ENCODE results near the gene UNC80.

UNC80 gene

GRCh38 chr2:209917154-209917771, 145.6 kb downstream of the UNC80 start:
- no peak for DNase-seq (ENCODE audit: low read depth)

- no peak for DNase-seq (ENCODE audit: low read depth)
Observed at GRCh38 chr2:209918251-209918650, 146.6 kb downstream of the UNC80 start.

- DNase-seq (ENCODE audit: low read depth) = no peak
Observed at GRCh38 chr2:209922116-209922515, 150.5 kb downstream of the UNC80 start.

GRCh38 chr2:209929369-209929768, 157.7 kb downstream of the UNC80 start:
- DNase-seq (ENCODE audit: low read depth) = no peak

DNA sequence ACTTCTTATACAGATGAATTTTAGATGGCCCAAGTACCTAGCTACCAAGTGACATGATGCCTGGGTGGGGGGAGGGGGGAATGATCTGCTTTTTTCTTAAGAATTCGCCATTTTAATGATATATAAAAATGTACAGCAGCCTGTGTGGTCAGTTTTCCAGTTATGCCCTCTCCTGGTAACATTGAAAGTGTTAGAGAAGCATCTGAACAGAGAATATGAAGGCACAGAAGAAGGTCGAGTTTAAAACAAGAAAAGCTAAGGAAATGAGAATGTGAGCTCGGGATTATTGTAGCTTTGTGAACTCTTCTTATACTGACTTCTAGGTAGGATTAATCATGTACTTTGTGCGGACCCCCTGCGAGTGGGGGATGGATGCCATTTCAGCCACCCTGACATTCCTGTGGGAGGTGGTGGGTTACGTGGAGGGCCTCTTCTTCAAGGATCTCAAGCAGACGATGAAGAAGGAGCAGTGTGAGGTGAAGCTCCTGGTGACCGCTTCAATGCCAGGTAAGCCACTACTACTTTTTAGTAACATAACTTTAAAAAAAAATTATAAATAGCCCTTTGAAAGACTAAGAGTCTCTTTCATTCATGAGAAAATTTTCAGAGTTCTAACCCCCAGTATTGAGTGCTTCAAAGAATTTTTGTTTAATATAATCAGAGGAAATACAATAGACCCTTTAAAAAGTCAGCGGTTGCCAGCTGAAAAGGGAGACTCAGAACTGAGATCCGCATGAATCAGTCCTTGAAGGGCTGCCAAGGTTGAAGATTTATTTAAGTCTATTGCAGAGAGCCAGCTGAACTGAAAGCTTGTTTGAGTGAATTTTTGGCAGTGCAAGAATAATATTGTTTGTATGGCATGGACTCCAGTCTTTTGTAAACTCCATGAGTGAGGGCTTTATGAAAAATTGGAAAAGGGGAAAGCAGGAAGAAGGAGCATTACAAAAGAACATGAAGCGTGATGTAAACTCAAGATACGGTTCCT, 162.2 kb downstream of the UNC80 start:
- DNase-seq (ENCODE audit: low read depth) = no peak

GRCh38 chr2:209936106-209936666, 164.6 kb downstream of the UNC80 start:
- DNase-seq (ENCODE audit: low read depth) = no peak

GRCh38 chr2:209937893-209938292, 166.3 kb downstream of the UNC80 start:
- no peak for DNase-seq (ENCODE audit: low read depth)

- DNase-seq (ENCODE audit: low read depth) = no peak
Observed at GRCh38 chr2:209938906-209939305, 167.3 kb downstream of the UNC80 start.

DNA sequence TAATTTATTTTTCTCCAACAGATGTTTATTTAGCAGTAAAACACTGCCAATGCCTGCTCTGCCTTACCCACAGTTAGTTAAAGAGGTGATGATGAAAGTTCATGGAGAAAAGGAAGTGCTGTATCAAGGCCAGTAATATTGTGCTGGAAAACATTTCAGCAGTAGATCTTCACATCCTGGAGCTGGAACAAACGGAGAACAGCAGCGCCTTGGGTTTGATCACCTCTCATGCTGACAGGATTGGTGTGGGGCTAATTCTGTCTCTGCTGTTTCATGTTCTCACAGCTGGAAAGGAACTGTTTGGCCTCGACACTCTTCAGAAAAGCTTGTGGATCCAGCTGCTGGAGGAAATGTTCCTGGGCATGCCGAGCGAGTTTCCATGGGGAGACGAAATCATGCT, 169.3 kb downstream of the UNC80 start:
- DNase-seq (ENCODE audit: low read depth) = no peak

DNA sequence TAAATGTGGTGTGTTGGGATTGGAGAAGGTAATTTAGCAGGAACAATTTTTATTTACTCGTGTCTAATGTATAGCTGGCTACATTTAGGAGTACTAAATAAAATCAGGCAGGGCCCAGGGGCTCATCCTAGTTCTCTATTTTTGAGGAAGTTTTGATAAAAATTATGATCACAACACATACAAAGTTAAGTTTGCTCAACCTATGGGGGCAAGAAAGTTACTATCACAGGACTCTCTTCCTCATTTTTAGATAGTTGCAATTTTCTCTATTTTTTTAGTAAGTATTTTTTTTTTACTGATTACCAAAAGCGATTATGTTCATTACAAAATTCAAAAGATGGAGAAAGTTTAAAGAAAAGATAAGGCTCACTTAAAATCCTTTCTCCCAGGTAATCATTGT, 170.8 kb downstream of the UNC80 start:
- no peak for DNase-seq (ENCODE audit: low read depth)

- no peak for DNase-seq (ENCODE audit: low read depth)
Observed at GRCh38 chr2:209942936-209943605, 171.4 kb downstream of the UNC80 start.

DNA sequence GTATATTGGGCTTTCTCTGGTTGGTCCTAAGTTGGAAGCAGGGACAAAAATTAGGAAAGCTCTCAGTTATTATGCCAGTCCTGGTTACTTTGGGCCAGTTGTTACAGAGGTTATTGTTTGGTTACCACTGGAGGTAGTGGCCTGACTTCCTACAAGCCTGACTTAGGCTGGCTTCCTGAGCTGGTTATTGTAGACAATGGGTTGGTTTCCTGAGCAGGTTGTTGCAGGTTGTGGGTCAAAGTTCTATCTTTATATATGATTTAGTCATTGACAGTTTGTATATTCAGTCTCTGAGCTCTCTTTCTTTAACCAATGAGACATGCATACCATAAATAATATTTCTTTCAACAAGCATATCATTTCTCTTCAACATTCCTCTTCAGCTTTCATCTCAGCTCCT, 172.1 kb downstream of the UNC80 start:
- no peak for DNase-seq (ENCODE audit: low read depth)

DNA sequence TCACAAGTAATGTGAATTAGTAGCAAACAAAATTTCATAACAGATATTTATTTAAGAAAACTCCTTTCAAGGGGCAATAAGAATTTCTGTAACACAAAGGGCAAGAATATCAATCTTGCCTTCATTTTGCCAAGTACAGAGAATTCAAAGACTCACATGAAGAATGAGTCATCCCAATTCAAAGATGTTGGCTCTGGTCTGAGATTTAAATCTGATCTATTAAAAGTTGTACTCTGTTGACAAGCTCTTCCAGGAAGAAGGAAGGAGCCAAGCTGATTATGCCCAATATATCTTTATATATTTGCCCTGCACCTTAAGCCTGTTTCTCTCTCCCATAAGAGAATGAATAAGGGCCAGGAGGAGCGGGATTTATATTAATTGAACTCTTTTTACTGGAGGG, 174.9 kb downstream of the UNC80 start:
- no peak for DNase-seq (ENCODE audit: low read depth)

DNA sequence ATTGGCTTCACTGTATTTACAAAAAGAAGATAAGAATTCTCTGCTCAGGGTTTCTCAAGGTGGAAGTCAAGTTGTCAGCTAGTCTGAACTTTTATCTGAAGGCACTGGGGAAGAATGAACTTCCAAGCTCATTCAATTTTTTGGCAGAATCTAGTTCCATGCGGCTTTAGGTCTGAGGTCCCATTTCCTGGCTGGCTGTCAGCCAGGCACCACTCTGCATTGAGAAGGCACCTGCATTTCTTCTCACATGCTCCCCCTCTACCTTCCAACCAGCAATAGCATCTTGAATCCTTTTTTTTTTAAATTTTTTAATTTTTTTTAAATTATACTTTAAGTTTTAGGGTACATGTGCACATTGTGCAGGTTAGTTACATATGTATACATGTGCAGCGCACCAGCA, 184.6 kb downstream of the UNC80 start:
- no peak for DNase-seq (ENCODE audit: low read depth)

- no peak for DNase-seq (ENCODE audit: low read depth)
Observed at GRCh38 chr2:209958016-209958415, 186.4 kb downstream of the UNC80 start.

DNA sequence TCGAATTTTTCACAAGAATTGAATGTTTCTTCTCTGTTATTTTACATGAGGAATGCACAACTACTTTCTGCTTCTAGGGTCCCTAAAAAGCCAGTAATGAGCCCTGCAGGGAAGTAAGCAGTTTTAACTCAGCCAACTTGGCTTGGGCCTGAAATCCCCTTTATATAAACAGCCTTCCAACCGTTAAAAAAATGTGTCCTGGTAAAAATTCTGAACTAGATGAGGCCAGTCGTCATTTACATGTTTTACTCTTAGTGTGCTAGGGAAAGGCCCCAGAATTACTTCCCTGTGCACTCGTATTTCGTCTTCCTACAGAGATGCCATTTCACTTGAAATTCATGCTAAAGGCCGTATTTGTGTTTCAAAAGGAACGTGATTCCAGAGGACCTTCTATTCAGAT, 188.4 kb downstream of the UNC80 start:
- no peak for DNase-seq (ENCODE audit: low read depth)

DNA sequence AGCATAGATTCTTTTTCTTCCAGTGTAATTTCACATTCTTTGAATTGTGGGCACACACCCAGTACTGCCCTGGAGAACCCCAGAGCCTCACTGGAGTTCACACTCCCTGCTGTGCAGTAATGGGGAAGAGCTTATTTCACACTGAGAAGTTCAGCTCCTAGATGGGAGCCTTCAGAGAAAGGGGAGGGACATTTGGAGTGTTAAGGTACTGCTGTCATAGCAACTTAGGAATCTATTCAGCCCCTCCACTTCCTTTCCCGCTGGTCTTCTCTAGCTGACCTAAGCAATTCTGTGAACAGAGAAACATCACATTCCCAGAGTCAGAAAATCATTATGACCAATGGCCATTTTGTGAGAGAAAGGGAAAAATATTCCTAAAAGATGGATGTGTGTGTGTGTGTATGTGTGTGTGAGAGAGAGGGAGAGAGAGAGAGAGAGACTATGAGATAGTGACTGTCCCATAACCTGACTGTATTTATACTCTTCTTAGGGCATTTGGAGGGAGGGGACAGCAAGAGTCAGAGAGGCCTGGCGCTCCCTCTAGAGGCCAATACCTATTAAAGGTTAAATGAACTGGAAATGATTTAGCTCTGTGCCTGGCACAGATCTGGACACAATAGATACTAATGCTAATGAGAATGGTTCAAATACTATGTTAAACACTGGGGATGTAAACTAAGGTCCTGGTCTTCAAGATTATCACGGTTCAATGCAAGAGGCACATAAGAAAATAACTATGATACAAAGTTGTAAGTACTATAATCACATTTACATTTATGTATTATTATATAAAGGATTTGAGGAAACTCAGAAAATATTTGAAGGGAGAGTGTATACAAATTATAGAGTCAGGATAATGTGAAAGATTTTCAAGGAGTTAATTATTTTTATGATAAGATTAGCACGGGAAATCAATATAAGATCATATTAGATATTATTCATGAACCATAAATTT, 189.3 kb downstream of the UNC80 start:
- DNase-seq (ENCODE audit: low read depth) = no peak

GRCh38 chr2:209965723-209966122, 194.1 kb downstream of the UNC80 start:
- DNase-seq (ENCODE audit: low read depth) = no peak

DNA sequence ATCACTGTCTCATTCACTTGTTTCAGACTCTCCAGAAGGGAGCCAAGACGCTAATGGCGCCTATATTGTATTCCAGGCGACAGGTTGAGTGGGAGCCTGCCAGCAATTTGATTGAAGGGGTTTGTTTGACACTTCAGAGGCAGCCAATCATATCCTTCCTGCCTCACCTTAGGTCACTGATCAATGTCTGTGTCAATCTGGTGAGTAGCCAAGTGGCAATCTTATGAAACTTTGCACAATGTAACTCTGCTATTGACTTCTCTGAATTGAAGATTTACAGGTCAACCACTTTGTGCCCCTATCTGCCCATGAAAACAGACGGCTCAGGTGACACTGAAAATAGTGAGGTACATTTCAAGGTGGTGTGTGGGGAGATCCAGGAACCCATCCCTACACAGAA, 198.1 kb downstream of the UNC80 start:
- DNase-seq (ENCODE audit: low read depth) = no peak

DNA sequence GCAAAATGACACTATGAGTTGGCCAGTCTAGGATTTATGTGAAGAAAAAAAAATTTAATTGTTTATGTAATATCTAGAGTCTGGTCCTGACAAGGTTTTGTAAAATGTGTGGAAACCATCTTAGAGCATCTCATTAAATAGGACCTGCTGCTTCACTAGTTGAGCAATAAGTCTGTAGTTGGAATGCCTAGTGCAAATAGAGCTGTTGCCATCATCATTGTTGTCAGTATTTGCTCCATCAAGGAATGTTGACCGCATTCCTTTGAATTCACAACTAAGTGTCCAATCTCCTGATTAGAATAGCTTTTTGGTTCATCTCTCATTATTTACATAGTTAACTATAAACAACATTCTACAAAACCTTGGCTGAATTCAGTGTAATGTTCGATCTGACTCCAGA, 198.6 kb downstream of the UNC80 start:
- DNase-seq (ENCODE audit: low read depth) = no peak

- DNase-seq (ENCODE audit: low read depth) = no peak
Observed at GRCh38 chr2:209970711-209971110, 199.1 kb downstream of the UNC80 start.

All from stimulated activated CD8-positive, alpha-beta memory T cell treated with anti-CD3 and anti-CD28 coated beads, Interleukin-15, amount 100 ng/mL, for 24 hours (primary cell).